Stimulated activated CD8-positive, alpha-beta memory T cell treated with anti-CD3 and anti-CD28 coated beads, Interleukin-2, amount 100 ng/mL, for 48 hours (primary cell): Measurements from ENCODE around the gene TNFRSF25.
A peak's percentile ranks its signal among the peaks of the same experiment; 100 is the strongest.
"Not testable (repeated sequence)": the region's sequence is repeated elsewhere in the genome, so short reads cannot be mapped to it uniquely, and the experiment has no call there.

Experiments used
- DNase-seq, 2 donors: peaks; one replicate each; pipeline ENCODE4 v3.0.0-alpha.2; 2020; ENCODE audit warnings: low read depth in 2 of 2

Gene TNFRSF25

DNA sequence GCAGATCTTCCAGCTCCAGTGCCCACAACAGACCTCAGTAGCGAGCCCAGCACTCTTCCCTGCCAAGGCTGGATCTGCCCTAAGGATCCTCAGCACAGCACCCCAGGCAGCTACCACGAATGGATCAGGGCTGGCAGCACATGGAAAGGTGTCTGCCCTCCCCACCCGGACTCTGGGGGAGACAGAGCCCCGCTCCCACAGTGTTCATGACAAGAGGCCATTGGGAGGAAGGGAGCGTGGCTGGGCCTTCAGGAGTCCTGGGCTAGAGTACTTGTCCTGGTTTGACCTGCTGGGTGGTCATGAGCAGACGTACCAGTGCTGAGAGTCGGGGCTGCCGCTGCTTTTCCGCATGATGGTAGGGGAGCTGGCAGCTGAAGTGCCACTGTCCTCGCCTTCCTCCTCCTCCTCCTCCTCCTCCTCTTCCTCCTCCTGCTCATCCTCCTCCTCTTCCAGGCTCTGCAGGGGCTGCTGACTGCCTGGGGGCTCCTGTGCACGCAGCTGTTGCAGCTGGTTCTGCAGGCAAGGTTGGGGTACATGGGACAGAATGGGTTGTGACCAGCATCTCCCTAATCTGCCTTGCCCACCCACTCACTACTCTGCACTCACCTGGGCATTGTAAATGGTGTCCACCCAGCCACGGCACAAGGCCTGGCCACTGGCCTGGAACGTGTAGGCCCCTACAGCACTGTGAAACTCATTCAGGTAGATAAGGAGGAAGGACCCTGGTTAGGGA is 2.9 kb upstream of the TNFRSF25 start:
- DNase-seq = no peak

DNA sequence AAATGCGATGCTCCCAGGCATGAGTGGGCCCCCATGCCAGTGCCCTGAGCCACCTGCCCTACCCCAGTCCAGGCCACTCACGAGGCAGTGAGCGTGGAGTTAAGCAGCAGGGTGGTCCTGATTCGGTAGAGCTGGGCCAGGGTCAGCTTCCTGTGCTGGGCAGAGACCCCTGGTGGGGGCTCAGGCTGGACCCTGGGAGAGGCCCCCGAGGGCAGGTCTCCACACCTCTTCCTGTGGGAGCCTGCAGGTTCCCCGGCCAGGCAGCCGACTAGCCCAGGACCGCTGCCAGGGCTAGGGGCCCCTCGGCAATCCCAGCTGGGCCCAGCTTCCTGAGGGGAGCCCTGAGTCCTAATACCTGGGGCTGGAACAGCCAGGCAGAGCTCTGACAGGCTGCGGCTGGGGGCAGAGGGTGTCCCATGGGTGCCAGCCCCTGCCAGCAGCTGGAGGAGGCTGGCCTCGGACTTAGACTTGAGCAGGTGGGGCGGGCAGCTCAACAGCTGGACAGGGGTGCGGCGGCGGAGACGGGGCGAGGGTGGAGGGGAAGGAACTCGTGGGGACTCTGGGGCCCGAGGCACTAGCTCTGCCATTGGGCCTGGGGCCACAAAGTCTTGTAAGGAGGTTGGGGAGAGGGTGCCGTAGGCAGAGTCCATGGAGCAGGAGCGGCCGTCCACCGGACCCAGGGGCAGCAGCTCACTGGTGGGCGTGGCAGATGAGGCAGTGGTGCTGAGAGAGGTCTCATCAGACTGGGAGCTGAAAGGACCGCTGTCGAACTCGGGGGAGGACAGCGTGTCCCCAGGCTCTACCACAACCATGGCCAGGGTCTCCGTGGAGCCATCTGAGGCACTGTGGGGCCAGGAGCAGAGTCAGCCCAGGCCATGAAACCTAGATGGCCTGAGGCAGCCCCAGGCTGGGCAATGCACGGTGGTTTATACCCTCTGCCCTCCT is 2.0 kb upstream of the TNFRSF25 start:
- DNase-seq = no peak

DNA sequence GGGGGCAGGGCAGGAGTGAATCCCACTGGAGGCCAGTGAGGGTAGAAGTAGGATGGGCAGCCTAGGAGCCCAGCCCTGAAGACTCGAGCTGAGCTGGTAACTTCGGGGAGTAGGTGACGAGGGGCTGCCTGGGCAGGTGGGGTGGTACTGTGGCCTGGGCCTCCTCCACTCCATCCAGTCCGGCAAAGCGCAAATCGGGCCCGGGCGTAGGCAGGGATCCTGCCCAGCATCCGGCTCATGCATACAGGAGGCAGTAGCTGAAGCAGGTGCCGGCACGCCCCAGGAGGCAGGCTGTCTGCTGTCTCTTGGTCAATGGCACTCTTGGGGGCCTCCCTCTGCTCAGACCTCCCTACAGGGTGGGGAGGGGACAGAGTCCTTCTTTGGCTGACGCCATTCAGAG is 1.3 kb upstream of the TNFRSF25 start:
- no peak for DNase-seq

DNA sequence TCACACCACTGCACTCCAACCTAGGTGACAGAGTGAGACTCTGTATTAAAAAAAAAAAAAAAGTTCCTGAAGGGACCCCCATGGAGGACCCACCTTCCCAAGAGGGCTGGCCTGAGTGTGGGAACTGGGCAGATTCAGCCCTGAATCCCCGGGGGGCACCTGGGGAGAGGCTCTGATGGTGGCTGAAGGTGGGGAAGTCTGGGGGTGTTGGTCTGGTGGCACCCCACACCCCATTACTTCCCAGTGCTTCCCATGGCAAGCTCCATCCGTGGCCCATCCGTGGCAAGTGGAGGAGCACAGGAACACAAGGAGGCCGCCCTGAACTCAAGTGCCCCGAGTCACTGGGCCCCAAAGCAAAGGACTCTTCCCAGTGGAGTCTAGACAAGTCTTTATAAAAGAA is 778 bp upstream of the TNFRSF25 start:
- DNase-seq = no peak

DNA sequence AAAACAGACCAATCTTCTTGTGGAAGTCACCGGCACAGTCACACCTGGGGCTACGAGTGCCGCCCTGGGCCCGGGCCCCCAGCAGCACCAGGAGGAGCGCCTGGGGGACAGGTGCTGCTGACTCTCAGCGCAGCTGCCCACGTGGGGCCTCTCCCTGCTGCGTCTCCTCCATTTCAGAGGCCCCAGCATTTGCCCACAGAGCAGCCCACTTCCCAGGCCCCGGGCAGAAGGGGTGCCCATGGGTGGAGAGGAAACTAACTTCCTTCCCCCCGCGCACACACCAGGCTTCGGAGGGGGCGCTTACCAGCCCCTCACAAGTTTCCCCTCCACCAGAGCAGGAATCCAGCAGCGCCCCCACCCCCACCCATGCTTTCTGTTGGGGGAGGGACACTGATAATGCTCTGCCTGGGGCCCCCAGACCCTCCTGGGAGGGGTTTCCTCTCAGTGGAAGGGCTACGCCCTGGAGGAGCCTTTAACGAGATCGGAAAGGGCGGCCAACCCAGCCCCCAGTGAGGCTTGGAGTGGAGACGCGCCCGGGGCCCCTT is 440 bp downstream of the TNFRSF25 start:
- no peak for DNase-seq

DNA sequence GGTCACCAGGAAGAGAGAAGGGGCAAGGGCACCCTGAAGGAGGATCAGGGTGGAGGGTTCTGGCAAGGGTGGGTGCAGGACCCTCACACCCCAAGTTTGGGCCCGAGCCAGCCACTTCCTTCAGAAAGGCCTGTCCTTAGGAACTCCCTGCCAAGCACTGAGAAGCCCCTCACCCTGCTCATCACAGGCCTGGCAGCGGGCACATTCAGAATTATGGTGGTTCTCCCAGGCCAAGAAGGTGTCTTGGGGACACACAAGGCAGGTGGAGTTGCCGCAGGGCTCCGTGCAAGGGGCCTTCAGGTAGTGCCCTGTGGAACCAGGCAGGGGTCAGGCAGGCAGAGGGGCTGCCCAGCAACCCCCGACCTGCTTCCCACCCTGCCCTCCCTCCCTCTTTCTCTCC is 1.1 kb downstream of the TNFRSF25 start:
- DNase-seq = no peak

DNA sequence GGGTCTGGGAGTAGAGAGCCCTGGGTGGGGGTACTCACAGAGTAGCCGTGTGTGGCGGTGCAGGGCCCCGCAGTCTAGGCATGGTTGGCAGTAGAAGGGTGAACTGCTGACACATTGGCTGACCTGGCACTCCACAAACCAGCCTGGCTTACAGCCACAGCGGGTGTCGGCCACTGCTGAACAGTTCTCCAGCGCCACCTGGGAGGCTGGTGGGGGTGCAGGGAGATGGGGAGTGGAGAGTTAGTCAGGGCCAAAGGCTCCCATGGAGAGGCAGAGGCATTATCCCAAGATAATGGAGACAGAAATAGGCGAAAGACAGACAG is 1.5 kb downstream of the TNFRSF25 start:
- DNase-seq = no peak

DNA sequence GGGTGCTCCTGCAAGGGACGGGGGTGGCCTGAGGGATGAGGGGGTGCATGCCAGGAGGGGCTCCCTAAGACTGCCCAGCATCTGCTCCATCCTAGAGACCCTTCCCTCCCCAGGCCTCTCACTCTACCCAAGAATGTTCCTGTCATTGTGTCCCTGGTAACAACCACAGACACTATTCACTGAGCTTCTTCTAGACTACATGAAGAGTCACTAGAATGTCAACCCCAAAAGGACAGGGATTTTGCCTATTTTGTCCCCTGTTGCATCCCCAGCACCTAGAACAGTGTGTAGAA is 2.9 kb downstream of the TNFRSF25 start:
- DNase-seq = no peak

DNA sequence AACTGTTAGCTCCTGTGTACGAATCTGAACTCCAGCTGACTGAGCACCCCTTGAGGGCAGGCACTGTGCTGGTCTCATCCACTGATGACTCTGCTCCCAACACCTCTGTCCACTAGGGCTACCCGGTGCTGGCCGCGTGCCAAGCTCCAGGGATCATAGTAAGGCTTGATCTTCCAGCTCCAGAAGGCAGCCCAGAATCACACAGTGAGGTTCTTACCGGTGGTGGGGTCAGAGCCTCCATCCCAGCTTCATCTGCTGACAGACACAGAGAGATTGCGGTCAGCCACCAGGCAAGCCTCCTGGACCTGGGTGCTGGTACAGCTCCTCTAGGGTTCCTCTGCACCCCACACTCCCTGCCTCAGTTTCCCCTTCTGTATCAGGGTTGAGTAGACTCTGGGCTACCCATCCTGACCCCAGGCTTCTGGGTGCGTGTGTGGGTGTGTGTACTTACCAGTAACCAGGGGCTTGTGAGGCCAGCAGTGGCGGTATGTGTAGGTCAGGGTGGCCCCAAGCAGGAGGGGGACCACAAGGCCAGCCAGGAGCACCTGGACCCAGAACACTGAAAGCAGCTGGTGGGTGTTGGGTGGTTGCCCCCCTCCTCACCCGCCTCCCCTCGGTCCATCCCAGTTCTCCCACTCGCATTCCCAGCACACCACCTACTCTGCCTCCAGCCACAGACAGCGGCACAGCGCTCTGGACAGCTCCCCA is 3.4 kb downstream of the TNFRSF25 start:
- DNase-seq = no peak

DNA sequence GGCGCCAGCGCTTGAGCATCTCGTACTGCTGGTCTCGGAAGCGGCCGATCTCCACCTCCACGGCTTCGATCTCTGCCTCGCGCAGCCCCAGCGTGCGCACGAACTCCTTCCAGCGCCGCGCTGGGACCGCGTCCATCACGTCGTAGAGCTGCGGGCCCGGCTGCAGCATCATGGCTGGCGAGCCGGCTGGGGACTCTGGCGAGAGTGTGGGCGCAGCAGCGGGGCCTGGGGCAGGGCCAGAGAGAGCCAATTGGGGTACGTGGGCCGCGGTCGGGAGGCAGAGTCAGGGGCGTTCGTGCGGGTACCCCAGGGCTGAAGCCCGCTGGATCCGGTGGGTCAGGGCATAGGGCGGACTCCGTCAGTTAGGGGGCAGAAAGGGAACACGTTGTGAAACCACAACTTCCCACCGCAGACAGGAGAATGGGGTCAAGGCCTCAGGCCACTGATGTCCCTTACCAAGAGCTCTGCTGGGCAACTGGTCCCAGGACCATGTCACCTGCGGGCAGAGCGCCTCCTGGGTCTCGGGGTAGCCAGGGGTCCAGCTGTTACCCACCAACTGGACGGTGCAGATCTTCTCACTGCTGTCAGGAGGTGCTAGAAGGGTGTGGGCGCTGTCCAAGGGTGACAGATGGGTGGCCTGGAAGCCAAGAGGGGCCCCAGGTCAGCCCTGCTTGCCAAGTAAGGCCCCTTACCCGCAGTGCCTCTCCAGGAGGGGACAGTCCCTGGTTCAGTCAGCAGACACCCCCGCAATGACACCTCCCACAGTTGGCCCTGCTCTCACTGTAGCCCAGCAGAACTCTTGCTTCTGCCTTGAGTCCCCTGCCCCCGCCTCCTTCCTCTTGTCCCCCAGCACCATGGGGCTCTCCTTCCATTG is 4.2 kb downstream of the TNFRSF25 start:
- DNase-seq = no peak

DNA sequence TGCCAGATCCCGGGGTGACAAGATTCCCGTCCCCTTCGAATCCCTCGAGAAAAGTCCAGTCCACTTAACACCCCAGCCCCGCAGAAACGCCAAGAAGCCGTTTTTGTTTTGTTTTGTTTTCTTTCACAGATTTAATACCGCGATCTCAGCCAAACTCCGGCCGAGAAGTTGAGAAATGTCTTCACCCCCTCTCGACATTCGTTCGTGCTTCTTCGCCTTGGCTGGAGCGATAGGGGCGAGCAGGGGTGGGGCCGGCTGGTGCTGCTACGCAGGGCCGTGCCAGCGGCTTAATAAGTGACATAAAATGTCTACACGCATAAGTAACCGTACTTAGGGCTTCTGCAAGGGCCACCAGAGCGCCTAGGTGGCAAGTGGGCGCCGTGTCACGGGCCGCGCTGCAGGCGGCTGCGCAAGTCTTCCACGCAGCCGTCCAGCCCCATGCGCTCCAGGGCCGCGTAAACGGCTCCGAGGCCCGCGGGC is 4.9 kb downstream of the TNFRSF25 start:
- no peak for DNase-seq

DNA sequence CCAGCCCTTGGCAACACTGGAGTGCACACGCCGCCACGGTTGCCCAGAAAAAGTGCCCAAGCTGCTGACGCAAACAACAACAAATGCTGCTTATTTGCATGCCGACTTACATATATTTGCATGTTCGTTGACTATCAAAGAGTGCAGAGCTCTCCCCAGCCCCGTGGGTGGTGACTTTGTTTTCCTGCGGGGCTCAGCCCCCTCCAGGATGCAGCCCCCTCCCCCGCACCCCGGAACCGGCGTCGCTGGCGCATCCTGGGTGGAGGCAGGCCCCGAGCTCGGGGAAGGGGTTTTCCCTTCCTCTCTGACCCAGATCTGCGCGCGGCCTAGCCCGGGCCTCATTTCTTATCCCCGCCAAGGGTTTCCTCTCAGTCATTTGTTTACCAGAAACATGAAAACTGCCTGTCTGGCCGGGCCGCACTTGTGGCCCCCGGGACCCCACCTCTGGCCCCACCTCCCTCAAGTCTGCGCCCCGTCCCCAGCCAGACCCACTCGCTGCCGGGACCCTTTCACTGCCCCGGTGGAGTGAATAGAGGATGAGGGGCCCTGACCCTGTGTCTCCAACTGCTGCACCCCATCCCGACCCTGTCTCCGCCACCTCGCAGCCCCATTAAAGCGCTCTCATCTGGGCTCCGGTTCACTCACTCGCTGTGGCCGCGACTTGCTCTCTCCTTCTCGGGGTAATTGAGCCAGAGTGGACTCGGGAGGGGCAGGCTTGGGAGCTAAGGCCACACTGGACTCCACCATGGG is 5.5 kb downstream of the TNFRSF25 start:
- DNase-seq = peak; percentile 65 to 67

DNA sequence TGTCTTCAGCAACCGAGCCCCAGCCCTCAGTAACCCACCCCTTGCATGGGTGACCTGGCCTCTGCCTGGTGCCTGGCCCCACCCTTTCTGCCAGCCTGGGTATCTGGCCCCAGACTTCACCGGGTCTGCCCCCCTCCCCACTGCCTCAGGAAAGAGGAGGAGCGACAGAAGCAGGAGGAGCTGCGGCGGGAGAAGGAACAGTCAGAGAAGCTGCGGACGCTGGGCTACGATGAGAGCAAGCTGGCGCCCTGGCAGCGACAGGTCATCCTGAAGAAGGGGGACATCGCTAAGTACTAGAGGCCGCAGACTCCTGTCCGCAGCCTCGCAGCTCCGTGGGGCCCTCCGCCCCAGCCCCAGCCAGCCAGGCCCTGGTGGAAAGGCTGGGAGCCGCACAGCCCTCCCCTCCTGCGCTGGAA is 6.1 kb downstream of the TNFRSF25 start:
- no peak for DNase-seq

DNA sequence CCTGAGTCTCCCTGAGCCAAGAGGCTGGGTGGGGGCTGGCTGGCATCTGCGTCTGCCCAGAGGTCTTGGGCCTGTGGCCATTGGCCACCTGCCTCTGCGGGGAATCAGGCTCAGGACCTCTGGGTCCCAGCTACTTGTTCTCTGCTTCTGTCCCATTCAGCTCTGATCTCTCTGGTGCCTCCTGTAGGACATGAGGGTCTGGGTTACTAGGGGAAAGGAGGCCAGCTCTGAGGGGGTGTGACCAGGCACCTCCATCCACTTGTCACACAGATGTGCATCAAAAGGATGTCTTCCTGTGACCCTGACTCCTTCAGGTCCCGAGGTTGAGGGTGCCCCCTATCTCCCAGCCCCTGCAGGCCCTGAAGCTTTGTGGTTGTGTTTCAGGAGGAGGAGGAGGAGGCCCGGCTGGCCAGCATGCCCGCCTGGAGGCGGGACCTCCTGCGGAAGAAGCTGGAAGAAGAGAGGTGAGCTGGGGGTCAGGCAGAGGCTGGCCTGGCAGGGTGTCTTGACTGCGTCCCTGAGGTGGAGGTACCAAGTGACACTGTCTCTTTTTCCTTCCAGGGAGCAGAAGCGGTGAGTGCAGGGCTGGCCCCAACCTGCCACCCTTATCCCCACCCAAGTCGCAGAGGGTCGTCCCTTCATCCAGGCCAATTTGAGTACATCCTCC is 9.0 kb downstream of the TNFRSF25 start:
- DNase-seq = no peak

DNA sequence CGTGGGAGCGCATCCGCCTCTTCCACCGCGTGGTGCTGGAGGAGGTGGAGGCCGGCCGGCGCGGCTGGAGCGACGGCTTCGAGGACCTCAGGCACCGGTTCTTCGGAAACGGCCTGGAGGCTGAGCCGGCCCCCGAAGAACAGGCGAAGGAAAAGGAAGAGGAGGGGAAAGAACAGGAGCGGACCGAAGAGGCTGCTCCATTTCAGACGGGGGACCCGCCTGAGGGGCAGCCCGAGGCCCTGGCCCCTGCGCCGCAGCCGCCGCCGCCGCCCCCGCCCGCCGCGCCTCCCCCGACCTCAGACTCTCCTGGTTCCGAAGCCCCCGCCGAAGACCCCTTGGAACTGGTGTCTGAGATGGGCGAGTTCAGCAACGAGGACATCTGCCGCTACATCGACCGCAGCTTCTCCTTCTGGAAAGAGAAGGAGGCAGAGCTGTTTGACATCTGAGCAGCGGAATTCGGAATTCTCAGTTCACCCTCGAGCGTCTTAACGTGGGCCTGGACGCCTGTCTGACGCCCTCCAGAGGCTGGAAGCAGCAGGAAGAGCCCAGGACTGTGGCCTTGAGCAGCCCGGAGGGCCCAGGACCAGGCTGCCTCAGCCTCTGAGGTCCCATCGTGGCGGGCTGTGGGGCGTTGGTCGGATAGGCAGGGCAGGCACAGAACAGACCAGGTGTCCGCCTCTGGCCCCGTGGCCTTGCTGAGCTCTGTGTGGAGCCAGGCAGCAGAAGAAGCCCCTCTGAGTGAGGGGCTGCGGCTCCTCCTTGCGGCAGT is 10.0 kb downstream of the TNFRSF25 start:
- DNase-seq = not testable (repeated sequence)

DNA sequence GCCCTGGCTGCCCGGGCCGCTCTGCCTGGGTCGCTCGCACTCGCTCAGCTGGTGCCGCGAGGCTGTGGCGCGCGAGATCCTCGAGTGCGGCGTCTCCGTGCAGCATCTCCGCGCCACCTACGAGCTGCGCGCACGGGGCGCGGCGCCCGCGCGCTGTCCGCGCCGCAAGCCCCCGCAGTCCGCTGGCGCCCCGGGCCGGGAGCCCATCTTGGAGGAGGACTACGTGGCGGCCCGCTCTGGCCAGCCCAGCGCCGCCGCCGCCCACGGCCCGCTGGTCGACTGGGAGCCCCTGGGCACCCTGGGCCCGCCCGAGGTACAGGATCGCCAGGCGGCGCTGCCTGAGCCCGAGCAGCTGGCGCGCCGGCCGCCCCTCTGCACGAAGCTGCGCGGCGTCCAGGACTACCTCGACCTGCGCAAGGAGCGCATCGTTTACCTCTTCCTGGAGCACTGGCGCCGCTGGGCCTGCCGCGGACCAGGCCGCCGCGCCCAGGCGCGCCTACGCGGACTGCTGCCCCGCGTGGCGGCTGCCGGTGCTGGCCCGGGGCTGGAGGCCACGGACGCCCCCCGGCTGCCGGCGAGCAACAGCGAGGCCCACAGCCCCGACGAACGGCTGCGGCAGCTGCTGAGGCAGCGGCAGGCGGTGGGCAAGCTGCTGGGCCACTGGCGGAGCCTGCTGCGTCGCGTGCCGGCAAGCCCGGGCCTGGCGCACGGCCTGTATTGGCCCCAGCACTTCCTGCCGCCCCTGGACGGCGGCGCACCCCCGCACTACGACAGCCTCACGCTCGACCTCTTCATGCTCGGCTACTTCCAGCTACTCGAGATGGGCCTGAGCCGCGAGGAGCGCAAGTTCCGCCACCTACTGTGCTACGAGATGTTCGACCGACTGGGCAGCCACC is 10.9 kb downstream of the TNFRSF25 start:
- no peak for DNase-seq

DNA sequence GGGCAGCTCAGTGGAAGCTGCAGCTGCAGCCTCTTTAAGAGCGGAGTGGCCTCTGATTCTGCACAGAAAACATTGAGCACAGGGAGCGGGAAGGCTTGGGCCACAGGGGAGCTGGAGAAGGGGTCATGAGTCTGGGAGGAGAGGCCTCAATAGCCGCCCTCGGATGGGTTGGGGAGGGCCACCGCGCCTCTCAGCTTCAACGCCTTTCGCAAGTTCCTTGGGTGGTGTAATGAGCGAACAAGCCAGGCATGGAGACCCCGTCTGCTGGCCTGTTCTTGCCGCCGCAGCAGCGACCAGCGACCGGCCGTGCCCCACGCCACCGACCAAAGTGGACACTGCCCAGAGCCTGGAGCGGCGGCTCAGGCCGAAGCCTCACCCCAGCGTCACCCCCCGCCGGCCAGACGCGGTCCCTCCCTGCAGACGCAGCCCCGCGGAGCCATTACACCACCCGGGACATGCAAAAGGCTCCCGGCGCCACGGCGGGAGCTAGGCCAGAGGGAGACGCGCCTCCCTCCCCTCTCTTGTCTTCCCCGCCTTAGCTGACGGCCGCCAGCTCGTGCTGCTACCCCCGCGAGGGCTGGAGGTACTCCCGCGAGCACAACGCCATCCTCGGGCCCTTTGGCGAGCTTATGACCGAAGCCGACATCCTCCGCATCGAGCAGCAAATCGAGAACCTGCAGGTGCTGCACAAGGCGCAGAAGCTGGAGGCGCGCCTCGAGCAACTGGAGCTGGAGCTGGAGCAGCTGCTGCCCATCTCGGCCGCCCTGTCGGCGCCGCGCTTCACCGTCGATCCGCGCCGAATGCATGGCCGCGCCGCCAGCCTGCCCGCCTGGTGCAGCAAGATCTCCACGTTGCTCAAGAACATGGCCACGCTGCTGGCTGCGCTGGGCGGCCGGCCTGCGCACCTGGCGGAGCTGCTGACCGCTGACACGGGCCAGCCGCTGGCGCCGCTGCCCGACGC is 11.8 kb downstream of the TNFRSF25 start:
- not testable (repeated sequence) for DNase-seq
